Upper lobe of left lung (tissue), 6 donors: ENCODE data around the gene NRF1. TPM values are rescaled to one million over a fixed set of nuclear protein-coding genes. Genes with fewer than 3 reads are reported as not detected.

Experiments
- ATAC-seq, 2 donors: fragments of 200-7000 bp; cut with Tn5 transposase; one replicate each; pipeline ENCODE4 v1.9.1; 2022; ENCODE audit warnings: mild to moderate bottlenecking in 2 of 2, moderate library complexity in 2 of 2; ENCODE audit not compliant: low FRiP score in 2 of 2
- DNase-seq, 2 donors: peaks; one replicate each; pipeline ENCODE4 v3.0.0-alpha.2; 2019 to 2020
- H3K27ac ChIP-seq, 4 donors: fragments of 200-600 bp; sonication (generic); one replicate each; pipeline ENCODE4 v1.5.1; 2016 to 2019
- H3K27me3 ChIP-seq, 4 donors: fragments of 200-600 bp; sonication (generic); one replicate each; pipeline ENCODE4 v1.5.1; 2017 to 2019
- H3K36me3 ChIP-seq, 4 donors: fragments of 200-600 bp; sonication (generic); one replicate each; pipeline ENCODE4 v1.5.1; 2016 to 2019
- H3K4me1 ChIP-seq, 4 donors: fragments of 200-600 bp; sonication (generic); one replicate each; pipeline ENCODE4 v1.5.1; 2018 to 2019
- H3K4me3 ChIP-seq, 4 donors: fragments of 200-600 bp; sonication (generic); one replicate each; pipeline ENCODE4 v1.5.1; 2017 to 2019; ENCODE audit warnings: mild to moderate bottlenecking in 2 of 4, moderate library complexity in 1 of 4
- H3K9me3 ChIP-seq, 4 donors: fragments of 200-600 bp; sonication (generic); one replicate each; pipeline ENCODE4 v1.5.1; 2018 to 2019
- CTCF ChIP-seq, 6 experiments: fragments of 450-650 bp in 4 of 6; fragments of 200-600 bp in 2 of 6; sonication (generic) in 2 of 6; IDR thresholded peaks; one replicate each; pipeline ENCODE4 v1.5.1; 2016 to 2019; ENCODE audit warnings: antibody characterized with exemption in 6 of 6
- EP300 ChIP-seq, 4 donors: sonication (generic); formaldehyde crosslinking; IDR thresholded peaks; one replicate each; pipeline ENCODE4 v1.5.1; 2017; ENCODE audit warnings: antibody characterized with exemption in 4 of 4, control low read depth in 2 of 4
- POLR2A ChIP-seq, 4 donors: fragments of 450-650 bp; IDR thresholded peaks; one replicate each; pipeline ENCODE4 v1.5.1; 2016 to 2017; ENCODE audit warnings: antibody characterized with exemption in 4 of 4, mild to moderate bottlenecking in 2 of 4
- POLR2AphosphoS5 ChIP-seq, 2 donors: sonication (generic); formaldehyde crosslinking; IDR thresholded peaks; one replicate each; pipeline ENCODE4 v1.5.1; 2017; ENCODE audit warnings: antibody characterized with exemption in 2 of 2
- WGBS, 2 donors: methylation state at CpG; one replicate each; pipeline ENCODE4 v1.1.5; 2017 to 2018; 5-methylcytosine and 5-hydroxymethylcytosine counted together
- total RNA-seq, 6 donors: library from RNA; depleted of rRNA in 4 of 6; stranded (reverse); fragments of >200 nt in 4 of 6; gene quantifications; one replicate each; pipeline versions ENCODE4 v1.1.0 to v1.2.1, GENCODE V29; 2016 to 2021
- donor health status: DM: no; HTN: no; CAD: no; lungs with moderate emphysema.
- donor health status: DM: no; HTN: yes; CAD: no; lungs with severe emphysema.

The NRF1 gene
- total RNA-seq, 6 donors from 2014 or later: 12.7 to 27.2 (median 19.1) TPM

DNA sequence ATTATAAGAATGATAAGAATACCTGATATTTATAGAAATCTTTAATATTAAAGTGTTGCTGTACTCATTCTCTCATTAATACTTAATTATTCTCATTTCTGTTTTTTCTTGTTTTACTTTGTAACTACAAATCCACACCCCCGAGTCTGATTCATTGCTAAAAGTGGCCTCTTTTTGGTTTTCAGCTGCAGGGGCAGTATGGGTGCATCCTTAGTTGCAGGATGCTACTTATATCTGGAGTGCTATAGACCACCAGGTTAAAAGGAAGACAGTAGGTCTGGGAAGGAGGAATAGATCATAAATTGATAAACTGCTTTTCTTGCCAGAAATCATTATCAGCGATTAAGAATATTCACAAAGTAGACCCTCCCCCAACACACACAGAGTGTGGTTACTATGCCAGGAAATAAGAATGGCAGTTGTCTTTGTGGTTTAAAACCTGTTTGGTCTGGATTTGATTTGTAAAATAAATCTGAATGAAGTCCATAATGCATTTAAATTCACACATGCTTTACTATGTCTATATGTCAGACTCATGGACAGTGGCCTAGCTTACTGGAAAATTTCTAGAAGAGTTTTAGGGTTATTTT, 96.5 kb downstream of the NRF1 start:
- Histone ChIP-seq H3K36me3 (peaks cover 6 to 44% (median 19%) of the 10 kb centered on the region in 4 donors), H3K4me1 (no peaks in the 10 kb centered on the region), H3K27ac (no peak overlapping the region), H3K27me3 (no peaks in the 10 kb centered on the region), H3K9me3 (no peaks in the 10 kb centered on the region), H3K4me3 (no peak overlapping the region)
- WGBS, 2 donors: 59 to 78% methylated on average over 2 of the region's 2 CpGs
- TF ChIP-seq CTCF (IDR thresholded peaks at IDR 0.05) (no peak), EP300 (IDR thresholded peaks at IDR 0.05) (no peak), POLR2AphosphoS5 (IDR thresholded peaks at IDR 0.05) (no peak), POLR2A (IDR thresholded peaks at IDR 0.05) (no peak)
- no peak for DNase-seq
- ATAC-seq: no peak

DNA sequence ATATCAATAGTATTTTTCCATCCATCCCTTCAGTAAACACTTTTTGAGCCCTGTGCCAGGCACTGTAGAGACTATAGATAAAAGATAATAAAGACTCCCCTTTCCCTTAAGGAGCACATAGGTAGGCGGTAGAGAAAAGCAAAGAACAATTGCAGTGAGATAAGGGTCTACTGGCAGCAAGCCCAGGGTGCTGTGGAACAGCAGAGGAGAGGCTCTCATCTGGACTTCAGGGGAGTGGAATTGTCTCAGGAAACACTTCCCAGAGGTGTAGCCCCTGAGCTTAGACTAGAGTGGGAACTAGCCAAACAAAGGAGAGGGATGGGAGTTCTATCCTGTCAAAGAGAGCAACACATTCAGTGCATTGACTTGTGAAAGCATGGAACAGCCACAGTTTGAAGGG, 102.0 kb downstream of the NRF1 start:
- Histone ChIP-seq H3K27me3 (no peaks in the 10 kb centered on the region), H3K4me1 (no peaks in the 10 kb centered on the region), H3K4me3 (no peak overlapping the region), H3K9me3 (no peaks in the 10 kb centered on the region), H3K36me3 (peaks cover 13 to 89% (median 44%) of the 10 kb centered on the region in 4 donors), H3K27ac (no peak overlapping the region)
- WGBS, 2 donors: 65% methylated on average over 1 of the region's 1 CpG
- DNase-seq: no peak
- TF ChIP-seq EP300 (IDR thresholded peaks at IDR 0.05) (no peak), POLR2AphosphoS5 (IDR thresholded peaks at IDR 0.05) (no peak), CTCF (IDR thresholded peaks at IDR 0.05) (no peak), POLR2A (IDR thresholded peaks at IDR 0.05) (no peak)
- ATAC-seq: no peak

GRCh38 chr7:129714514-129715063, 103.1 kb downstream of the NRF1 start:
- 46 to 92% methylated on average over 1 of the region's 1 CpG for WGBS, 2 donors

GRCh38 chr7:129719980-129720732, 108.6 kb downstream of the NRF1 start:
- peaks cover 10 to 72% (median 30%) of the 10 kb centered on the region in 4 donors for H3K36me3 ChIP-seq
- no peaks in the 10 kb centered on the region for H3K4me1 ChIP-seq
- ATAC-seq (no peak), DNase-seq (no peak)
- no peaks in the 10 kb centered on the region for H3K27me3 ChIP-seq
- WGBS, 2 donors: 79 to 87% methylated on average over 6 of the region's 6 CpGs
- no peak overlapping the region for H3K4me3 ChIP-seq
- H3K9me3 ChIP-seq: no peaks in the 10 kb centered on the region
- no peak for TF ChIP-seq EP300 (IDR thresholded peaks at IDR 0.05)
- TF ChIP-seq POLR2A (IDR thresholded peaks at IDR 0.05): no peak
- no peak for TF ChIP-seq POLR2AphosphoS5 (IDR thresholded peaks at IDR 0.05)
- TF ChIP-seq CTCF (IDR thresholded peaks at IDR 0.05): no peak
- H3K27ac ChIP-seq: peak overlapping the region in 2 of 4 donors; percentile 6 to 7

More at GRCh38 chr7:129714514-129715063, 103.1 kb downstream of the NRF1 start:
- peaks cover 15 to 89% (median 47%) of the 10 kb centered on the region in 4 donors for H3K36me3 ChIP-seq
- TF ChIP-seq POLR2A (IDR thresholded peaks at IDR 0.05) (no peak), CTCF (IDR thresholded peaks at IDR 0.05) (no peak), POLR2AphosphoS5 (IDR thresholded peaks at IDR 0.05) (no peak), EP300 (IDR thresholded peaks at IDR 0.05) (no peak)
- H3K9me3 ChIP-seq: no peaks in the 10 kb centered on the region
- no peak for DNase-seq
- H3K4me3 ChIP-seq: no peak overlapping the region
- H3K4me1 ChIP-seq: no peaks in the 10 kb centered on the region
- H3K27me3 ChIP-seq: no peaks in the 10 kb centered on the region
- ATAC-seq: no peak
- no peak overlapping the region for H3K27ac ChIP-seq
